CD14-positive monocyte (primary cell): ENCODE results near the gene TCF4. TPM values are rescaled to one million over a fixed set of nuclear protein-coding genes. Genes with fewer than 3 reads are reported as not detected.

ENCODE experiments used
- DNase-seq, 3 donors: peaks; one replicate each; pipeline ENCODE4 v3.0.0-alpha.2; 2011 to 2022
- H2AFZ ChIP-seq: 2 replicates; pipeline ENCODE4 v1.6.0; 2012; ENCODE audit warnings: mild to moderate bottlenecking, low read depth, low read length, inconsistent platforms; ENCODE audit not compliant: insufficient read depth, poor library complexity, severe bottlenecking
- H3K27ac ChIP-seq, 2 donors: 1 replicate in 1 of 2; 2 replicates in 1 of 2; pipeline ENCODE4 v1.5.1; 2012 to 2013; ENCODE audit warnings: low read length in 2 of 2, control low read depth in 1 of 2, inconsistent platforms in 1 of 2, low read depth in 1 of 2, mild to moderate bottlenecking in 1 of 2
- H3K27me3 ChIP-seq, 2 donors: one replicate each; pipeline versions ENCODE4 v1.6.0 to v1.6.1; 2011 to 2013; ENCODE audit warnings: low read length in 2 of 2; ENCODE audit not compliant: control insufficient read depth in 2 of 2, insufficient read depth in 2 of 2
- H3K36me3 ChIP-seq, 2 donors: replicated peaks in 1 of 2; 1 replicate in 1 of 2; 2 replicates in 1 of 2; pipeline versions ENCODE4 v1.5.1 to v1.6.1; 2012 to 2013; ENCODE audit warnings: low read length in 2 of 2, control low read depth in 1 of 2, inconsistent platforms in 1 of 2, mild to moderate bottlenecking in 1 of 2; ENCODE audit not compliant: insufficient read depth in 2 of 2, control insufficient read depth in 1 of 2
- H3K4me1 ChIP-seq, 2 donors: 1 replicate in 1 of 2; 2 replicates in 1 of 2; pipeline versions ENCODE4 v1.5.1 to v1.6.1; 2012 to 2013; ENCODE audit warnings: low read length in 2 of 2, control low read depth in 1 of 2, inconsistent platforms in 1 of 2, mild to moderate bottlenecking in 1 of 2, moderate library complexity in 1 of 2; ENCODE audit not compliant: insufficient read depth in 2 of 2, control insufficient read depth in 1 of 2
- H3K4me2 ChIP-seq: replicated peaks from 2 replicates; pipeline ENCODE3; 2012; ENCODE audit warnings: low read length, moderate library complexity, mild to moderate bottlenecking; ENCODE audit not compliant: poor library complexity, severe bottlenecking; ENCODE audit errors: extremely low read depth
- H3K4me3 ChIP-seq, 3 experiments: fragments of 200-600 bp in 1 of 3; sonication (generic) in 1 of 3; replicated peaks in 1 of 3; 1 replicate in 2 of 3; 2 replicates in 1 of 3; pipeline ENCODE4 v1.5.1; 2011 to 2013; ENCODE audit warnings: low read length in 3 of 3, mild to moderate bottlenecking in 3 of 3, control low read depth in 2 of 3, low read depth in 2 of 3, inconsistent platforms in 1 of 3, moderate library complexity in 1 of 3
- H3K79me2 ChIP-seq: 2 replicates; pipeline ENCODE4 v1.6.0; 2012; ENCODE audit warnings: mild to moderate bottlenecking, control low read depth, inconsistent platforms, low read length, moderate library complexity; ENCODE audit not compliant: insufficient read depth
- H3K9ac ChIP-seq: 2 replicates; pipeline ENCODE4 v1.6.0; 2017; ENCODE audit warnings: low read length, mild to moderate bottlenecking; ENCODE audit not compliant: insufficient read depth, poor library complexity, severe bottlenecking
- H3K9me3 ChIP-seq, 2 donors: replicated peaks in 1 of 2; 1 replicate in 1 of 2; 2 replicates in 1 of 2; pipeline versions ENCODE4 v1.5.1 to v1.6.1; 2012 to 2013; ENCODE audit warnings: low read length in 2 of 2, control low read depth in 1 of 2; ENCODE audit not compliant: control insufficient read depth in 1 of 2, insufficient read depth in 1 of 2
- H4K20me1 ChIP-seq: 2 replicates; pipeline ENCODE4 v1.6.0; 2012; ENCODE audit warnings: mild to moderate bottlenecking, low read length, control low read depth, moderate library complexity; ENCODE audit not compliant: insufficient read depth
- H3K27ac Mint-ChIP-seq, 7 donors: one replicate each; pipeline ENCODE4 v1.8.0; 2020; ENCODE audit warnings: mild to moderate bottlenecking in 7 of 7, mixed read lengths in 7 of 7, moderate library complexity in 6 of 7, inconsistent platforms in 2 of 7
- H3K27me3 Mint-ChIP-seq, 3 donors: one replicate each; pipeline ENCODE4 v1.8.0; 2021 to 2022; ENCODE audit warnings: low read depth in 3 of 3, mild to moderate bottlenecking in 3 of 3, mixed read lengths in 3 of 3, moderate library complexity in 3 of 3, inconsistent platforms in 1 of 3
- H3K36me3 Mint-ChIP-seq, 2 donors: one replicate each; pipeline ENCODE4 v1.8.0; 2020; ENCODE audit warnings: mixed read lengths in 2 of 2, inconsistent platforms in 1 of 2, mild to moderate bottlenecking in 1 of 2
- H3K4me1 Mint-ChIP-seq: one replicate; pipeline ENCODE4 v1.8.0; 2020; ENCODE audit warnings: mild to moderate bottlenecking, mixed read lengths
- H3K4me3 Mint-ChIP-seq, 2 donors: one replicate each; pipeline ENCODE4 v1.8.0; 2020; ENCODE audit warnings: mild to moderate bottlenecking in 2 of 2, mixed read lengths in 2 of 2, moderate library complexity in 1 of 2
- H3K9me3 Mint-ChIP-seq, 7 donors: one replicate each; pipeline ENCODE4 v1.8.0; 2020 to 2022; ENCODE audit warnings: mixed read lengths in 7 of 7, mild to moderate bottlenecking in 6 of 7, moderate library complexity in 6 of 7, inconsistent platforms in 2 of 7
- WGBS: methylation state at CpG from one replicate; pipeline ENCODE4 v1.1.5; 2013; ENCODE audit warnings: missing lambda C conversion rate; ENCODE audit not compliant: insufficient coverage; 5-methylcytosine and 5-hydroxymethylcytosine counted together
- intact Hi-C, 2 donors: fragments of 100-400 bp; cut with micrococcal nuclease; formaldehyde crosslinking; loops; one replicate each; pipeline versions ENCODE4 v1.15.0 to v1.15.1; 2023
- polyA plus RNA-seq, 3 donors: library from polyadenylated mRNA; depleted of rRNA in 1 of 3; unstranded in 2 of 3; stranded (reverse) in 1 of 3; fragments of 300-500 nt in 2 of 3; fragments of >200 nt in 1 of 3; fragmentation: Illumina TruSeq in 2 of 3; gene quantifications; 1 replicate in 2 of 3; 2 replicates in 1 of 3; pipeline ENCODE4 v1.2.3, GENCODE V29; 2012 to 2021
- TF ChIP-seq, protein P1 (sequence below): fragments of 200-600 bp; IDR thresholded peaks from one replicate; pipeline ENCODE4 v1.8.0; 2022; ENCODE audit warnings: antibody characterized with exemption, mild to moderate bottlenecking

The TCF4 gene
- polyA plus RNA-seq, 3 donors, result 5.9 to 12.9 (median 10.7) TPM

DNA sequence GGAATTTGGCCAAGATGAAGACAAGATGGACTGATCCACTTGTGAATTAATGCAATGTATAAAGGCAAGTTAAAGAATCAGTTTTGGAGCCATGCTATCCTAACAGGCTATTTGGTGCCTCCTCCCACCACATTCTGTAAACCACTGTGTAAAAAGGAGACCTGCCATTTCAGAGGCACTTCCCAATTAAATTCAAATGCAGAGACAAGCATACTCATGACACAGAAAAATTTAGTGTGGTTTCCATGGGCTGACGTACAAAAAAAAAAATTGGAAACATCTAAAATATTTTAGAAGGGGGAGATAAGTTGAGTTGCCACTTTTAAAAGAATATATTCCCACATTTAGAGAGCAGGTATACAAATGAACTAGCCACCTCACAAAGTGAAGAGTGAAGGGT lies 112.1 kb downstream of the TCF4 start:
- Histone ChIP-seq H3K27ac (no peak overlapping the region), H3K9ac (no peak overlapping the region), H3K4me3 (no peak overlapping the region), H3K79me2 (no peaks in the 10 kb centered on the region), H3K27me3 (no peaks in the 10 kb centered on the region), H3K36me3 (no peaks in the 10 kb centered on the region), H4K20me1 (no peaks in the 10 kb centered on the region), H3K4me1 (peaks cover 6 to 17% of the 10 kb centered on the region in 2 donors), H2AFZ (no peak overlapping the region), H3K9me3 (no peaks in the 10 kb centered on the region), H3K4me2 (no peak overlapping the region)
- no CpG with 5 or more reads among the region's 1 CpG for WGBS
- peaks cover 0 to 2% (median 0%) of the 10 kb centered on the region in 3 donors for H3K27me3 Mint-ChIP-seq
- DNase-seq, result no peak
- TF ChIP-seq, protein P1, sequence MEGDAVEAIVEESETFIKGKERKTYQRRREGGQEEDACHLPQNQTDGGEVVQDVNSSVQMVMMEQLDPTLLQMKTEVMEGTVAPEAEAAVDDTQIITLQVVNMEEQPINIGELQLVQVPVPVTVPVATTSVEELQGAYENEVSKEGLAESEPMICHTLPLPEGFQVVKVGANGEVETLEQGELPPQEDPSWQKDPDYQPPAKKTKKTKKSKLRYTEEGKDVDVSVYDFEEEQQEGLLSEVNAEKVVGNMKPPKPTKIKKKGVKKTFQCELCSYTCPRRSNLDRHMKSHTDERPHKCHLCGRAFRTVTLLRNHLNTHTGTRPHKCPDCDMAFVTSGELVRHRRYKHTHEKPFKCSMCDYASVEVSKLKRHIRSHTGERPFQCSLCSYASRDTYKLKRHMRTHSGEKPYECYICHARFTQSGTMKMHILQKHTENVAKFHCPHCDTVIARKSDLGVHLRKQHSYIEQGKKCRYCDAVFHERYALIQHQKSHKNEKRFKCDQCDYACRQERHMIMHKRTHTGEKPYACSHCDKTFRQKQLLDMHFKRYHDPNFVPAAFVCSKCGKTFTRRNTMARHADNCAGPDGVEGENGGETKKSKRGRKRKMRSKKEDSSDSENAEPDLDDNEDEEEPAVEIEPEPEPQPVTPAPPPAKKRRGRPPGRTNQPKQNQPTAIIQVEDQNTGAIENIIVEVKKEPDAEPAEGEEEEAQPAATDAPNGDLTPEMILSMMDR, result no peak
- peaks cover 14% of the 10 kb centered on the region for H3K4me1 Mint-ChIP-seq
- no peak overlapping the region for H3K4me3 Mint-ChIP-seq
- H3K27ac Mint-ChIP-seq, result no peak overlapping the region
- no peaks in the 10 kb centered on the region for H3K9me3 Mint-ChIP-seq
- intact Hi-C loops, result no loop called here
- no peaks in the 10 kb centered on the region for H3K36me3 Mint-ChIP-seq

DNA sequence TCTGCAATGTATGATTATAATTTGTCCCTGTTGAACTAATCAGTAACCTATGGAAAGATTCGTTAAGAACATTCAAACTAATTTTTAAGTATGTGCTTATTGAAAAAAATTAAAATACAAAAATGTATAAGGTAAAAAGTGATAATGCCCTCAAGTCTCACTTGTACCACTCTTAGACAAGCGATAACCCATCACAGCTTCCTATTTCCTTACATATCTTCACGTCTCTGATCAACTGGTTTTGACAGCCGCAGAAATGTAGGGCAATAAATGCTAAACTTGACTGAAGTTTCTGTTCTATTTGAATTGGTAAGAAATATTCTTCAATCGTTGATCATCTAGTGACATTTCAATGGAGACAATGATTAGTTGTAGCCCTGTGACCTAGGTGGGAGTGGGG lies 112.5 kb downstream of the TCF4 start:
- Histone ChIP-seq H2AFZ (no peak overlapping the region), H3K4me2 (no peak overlapping the region), H4K20me1 (no peaks in the 10 kb centered on the region), H3K79me2 (no peaks in the 10 kb centered on the region), H3K27ac (no peak overlapping the region), H3K9ac (no peak overlapping the region), H3K36me3 (no peaks in the 10 kb centered on the region), H3K9me3 (no peaks in the 10 kb centered on the region), H3K27me3 (no peaks in the 10 kb centered on the region), H3K4me1 (peaks cover 6 to 17% of the 10 kb centered on the region in 2 donors), H3K4me3 (no peak overlapping the region)
- intact Hi-C loops, result no loop called here
- Mint-ChIP-seq H3K36me3 (no peaks in the 10 kb centered on the region), H3K9me3 (no peaks in the 10 kb centered on the region), H3K27ac (no peak overlapping the region), H3K4me1 (peaks cover 14% of the 10 kb centered on the region), H3K27me3 (peaks cover 0 to 2% (median 0%) of the 10 kb centered on the region in 3 donors), H3K4me3 (no peak overlapping the region)
- DNase-seq, result no peak
- WGBS, result 100% methylated on average over 1 of the region's 5 CpGs
- TF ChIP-seq, protein P1, result no peak
